Stomach (tissue), 4 donors: ENCODE measurements around the gene DCAF10.

Experiments
- POLR2A ChIP-seq, 4 donors: fragments of 450-650 bp; IDR thresholded peaks; one replicate each; pipeline ENCODE4 v1.6.1; 2016; ENCODE audit warnings: antibody characterized with exemption in 4 of 4, control low read depth in 2 of 4, mild to moderate bottlenecking in 1 of 4, moderate library complexity in 1 of 4
- POLR2AphosphoS5 ChIP-seq, 3 donors: sonication (generic); formaldehyde crosslinking; IDR thresholded peaks; one replicate each; pipeline ENCODE4 v1.6.1; 2016; ENCODE audit warnings: antibody characterized with exemption in 3 of 3
- TF ChIP-seq, protein P1 (sequence below), 7 experiments: fragments of 450-650 bp in 4 of 7; fragments of 200-600 bp in 3 of 7; sonication (generic) in 3 of 7; IDR thresholded peaks; one replicate each; pipeline ENCODE4 v1.5.1; 2016 to 2019; ENCODE audit warnings: antibody characterized with exemption in 7 of 7, control low read depth in 2 of 7, mild to moderate bottlenecking in 1 of 7

DNA sequence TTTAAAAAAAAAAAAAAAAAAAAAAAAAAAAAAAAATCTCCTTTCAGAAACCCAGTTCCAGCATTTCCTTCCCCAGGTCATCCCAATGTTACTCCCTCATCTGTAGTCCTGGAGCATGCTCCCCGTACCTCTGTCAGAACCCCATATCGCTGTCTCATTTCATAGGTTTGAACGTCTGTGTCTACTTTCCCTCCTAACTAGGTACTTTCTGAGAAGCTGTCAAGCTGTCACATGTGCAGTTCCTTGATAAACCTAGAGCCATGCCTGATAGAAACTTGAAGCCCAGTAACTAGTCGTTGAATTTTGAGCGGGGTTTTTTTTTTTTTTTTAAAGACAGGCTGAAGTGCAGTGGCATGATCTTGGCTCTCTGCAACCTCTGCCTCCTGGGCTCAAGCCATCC lies 31.3 kb upstream of the DCAF10 start:
- TF ChIP-seq, protein P1, sequence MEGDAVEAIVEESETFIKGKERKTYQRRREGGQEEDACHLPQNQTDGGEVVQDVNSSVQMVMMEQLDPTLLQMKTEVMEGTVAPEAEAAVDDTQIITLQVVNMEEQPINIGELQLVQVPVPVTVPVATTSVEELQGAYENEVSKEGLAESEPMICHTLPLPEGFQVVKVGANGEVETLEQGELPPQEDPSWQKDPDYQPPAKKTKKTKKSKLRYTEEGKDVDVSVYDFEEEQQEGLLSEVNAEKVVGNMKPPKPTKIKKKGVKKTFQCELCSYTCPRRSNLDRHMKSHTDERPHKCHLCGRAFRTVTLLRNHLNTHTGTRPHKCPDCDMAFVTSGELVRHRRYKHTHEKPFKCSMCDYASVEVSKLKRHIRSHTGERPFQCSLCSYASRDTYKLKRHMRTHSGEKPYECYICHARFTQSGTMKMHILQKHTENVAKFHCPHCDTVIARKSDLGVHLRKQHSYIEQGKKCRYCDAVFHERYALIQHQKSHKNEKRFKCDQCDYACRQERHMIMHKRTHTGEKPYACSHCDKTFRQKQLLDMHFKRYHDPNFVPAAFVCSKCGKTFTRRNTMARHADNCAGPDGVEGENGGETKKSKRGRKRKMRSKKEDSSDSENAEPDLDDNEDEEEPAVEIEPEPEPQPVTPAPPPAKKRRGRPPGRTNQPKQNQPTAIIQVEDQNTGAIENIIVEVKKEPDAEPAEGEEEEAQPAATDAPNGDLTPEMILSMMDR (IDR thresholded peaks at IDR 0.05): no peak
- TF ChIP-seq POLR2AphosphoS5 (IDR thresholded peaks at IDR 0.05): no peak
- TF ChIP-seq POLR2A (IDR thresholded peaks at IDR 0.05): no peak
